ENCODE data around the gene DLL4.

DLL4 gene

DNA sequence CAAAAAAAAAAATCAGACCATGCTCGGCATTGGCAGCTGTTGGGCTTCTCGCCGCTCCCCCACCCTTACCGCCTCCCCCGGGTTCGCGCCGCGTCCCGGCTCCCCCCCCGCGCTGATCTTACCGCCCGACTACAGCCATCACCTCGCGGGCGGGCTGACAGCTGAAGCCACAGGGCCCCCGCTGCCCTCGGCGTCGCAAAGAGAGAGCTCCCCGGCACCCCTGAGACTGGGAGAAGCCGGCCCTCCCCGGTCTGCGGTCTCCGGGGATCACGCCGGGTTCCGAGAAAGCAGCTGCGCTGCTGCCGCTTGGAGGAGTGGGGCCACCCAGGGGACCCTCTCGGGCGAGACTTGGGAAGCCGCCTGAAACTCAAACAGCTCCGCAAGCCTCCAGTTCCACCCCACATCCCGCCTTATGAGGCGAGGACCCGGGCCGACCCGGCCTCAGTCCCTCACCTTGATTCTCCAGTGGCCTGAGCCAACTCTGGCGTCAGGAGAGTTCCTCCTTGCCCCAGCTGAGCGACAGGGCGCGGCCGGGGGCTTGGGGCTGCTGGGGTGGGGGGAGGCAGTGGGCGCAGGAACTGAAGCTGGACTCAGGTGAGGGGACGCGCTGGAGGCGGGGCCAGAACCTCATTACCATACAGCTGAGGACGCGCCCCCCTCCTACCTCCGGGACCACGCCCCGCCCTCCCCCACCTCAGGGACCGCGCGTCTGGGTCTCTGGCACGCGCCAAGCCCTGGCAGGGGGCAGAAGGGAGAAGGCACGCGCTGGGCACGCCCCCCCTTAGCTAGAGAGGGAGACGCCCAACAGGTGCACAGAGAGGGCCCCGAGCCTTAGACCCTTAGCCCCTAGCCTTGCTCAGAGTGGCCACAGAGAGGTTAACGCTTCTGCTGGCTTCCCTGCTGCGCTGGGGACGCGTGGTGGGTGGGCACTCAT, 1.0 kb upstream of the DLL4 start:
- peak; percentile 97 for DNase-seq

DNA sequence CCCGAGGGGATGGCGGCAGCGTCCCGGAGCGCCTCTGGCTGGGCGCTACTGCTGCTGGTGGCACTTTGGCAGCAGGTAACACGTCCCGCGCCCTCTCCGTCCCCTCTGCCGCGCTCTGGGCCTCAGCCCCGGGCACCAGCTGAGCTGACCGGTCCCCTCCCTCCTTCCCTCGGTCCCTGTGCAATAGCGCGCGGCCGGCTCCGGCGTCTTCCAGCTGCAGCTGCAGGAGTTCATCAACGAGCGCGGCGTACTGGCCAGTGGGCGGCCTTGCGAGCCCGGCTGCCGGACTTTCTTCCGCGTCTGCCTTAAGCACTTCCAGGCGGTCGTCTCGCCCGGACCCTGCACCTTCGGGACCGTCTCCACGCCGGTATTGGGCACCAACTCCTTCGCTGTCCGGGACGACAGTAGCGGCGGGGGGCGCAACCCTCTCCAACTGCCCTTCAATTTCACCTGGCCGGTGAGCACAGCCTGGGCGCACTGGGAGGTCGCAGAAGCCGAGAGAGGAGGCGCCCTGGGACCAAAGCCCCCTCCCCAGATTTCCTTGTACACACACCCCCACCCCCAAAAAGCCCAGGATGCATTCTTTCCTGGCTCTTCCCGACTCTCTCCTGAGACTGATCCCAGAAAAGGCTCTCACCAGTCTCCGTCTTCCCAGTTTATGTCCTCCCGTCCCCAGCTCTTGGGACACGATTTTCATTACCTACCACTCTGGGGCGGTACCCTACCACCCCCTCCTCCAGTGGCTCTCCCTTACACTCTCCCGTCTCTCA, 705 bp downstream of the DLL4 start:
- peak; percentile 82 for DNase-seq

DNA sequence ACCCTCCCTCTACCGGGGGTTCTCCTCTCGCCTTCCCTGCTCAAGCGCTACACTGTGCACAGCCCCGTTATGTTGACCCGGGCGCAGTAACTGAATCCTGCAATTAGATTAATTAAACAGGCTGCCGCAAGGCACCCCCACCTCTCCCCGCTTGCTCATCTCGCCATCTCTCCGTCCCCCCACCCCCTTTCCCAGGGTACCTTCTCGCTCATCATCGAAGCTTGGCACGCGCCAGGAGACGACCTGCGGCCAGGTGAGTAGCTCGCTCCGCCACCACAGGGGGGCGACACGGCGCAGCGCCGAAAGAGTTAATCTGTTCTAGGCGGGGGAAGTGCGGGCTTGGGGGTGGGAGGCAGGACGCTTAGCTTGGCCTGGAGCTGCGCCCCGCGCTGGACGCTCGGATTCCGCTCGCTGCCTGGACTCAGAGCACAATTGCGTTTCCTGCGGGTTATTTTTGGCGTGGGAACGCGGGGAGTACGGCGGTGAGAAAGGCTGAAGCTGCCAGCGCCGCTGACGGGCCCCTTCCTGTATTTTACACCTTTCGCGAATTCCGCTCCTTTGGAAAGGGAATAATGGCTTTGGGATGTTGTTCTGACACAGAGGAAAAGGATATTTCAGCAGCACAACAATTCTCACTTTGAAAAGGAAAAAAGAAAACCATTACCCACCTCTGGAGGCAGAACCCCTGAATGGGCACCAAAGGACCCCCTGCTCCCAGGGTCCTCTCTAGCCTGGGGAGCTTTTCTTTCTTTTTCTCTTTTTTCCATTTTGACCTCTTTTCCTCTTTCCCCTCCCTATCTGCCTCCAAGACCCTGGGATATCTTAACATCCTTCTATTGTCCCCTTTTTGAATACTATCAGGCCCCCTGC, 1.5 kb downstream of the DLL4 start:
- peak; percentile 87 for DNase-seq

DNA sequence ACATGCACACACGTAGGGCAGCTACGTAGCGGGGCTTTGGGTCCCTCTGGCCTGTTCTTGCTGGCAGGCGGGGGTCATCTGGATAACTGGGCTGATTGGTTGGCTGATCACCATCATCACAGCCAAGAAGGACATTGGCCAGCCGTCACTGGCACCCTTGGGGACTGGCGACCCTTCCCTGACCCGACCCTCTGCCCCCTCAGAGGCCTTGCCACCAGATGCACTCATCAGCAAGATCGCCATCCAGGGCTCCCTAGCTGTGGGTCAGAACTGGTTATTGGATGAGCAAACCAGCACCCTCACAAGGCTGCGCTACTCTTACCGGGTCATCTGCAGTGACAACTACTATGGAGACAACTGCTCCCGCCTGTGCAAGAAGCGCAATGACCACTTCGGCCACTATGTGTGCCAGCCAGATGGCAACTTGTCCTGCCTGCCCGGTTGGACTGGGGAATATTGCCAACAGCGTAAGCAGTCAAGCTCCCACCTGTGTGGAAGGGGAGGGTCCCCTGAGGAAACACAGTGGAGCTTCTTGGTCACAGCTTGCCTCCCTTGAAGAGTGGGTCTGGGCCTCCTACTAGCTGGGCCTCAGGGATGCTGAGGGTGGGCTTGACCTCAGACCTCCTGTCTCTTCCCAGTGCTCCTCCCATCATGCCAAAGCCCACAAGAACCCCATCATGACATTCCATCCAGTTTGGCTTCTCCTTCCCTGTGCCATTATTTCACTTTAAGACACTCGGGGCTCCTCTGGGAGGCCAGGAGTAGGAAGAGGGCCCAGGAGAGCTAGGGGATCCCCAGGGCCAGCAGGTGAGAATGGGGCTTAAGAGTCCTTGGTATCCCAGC, 2.4 kb downstream of the DLL4 start:
- DNase-seq, result peak; percentile 52

DNA sequence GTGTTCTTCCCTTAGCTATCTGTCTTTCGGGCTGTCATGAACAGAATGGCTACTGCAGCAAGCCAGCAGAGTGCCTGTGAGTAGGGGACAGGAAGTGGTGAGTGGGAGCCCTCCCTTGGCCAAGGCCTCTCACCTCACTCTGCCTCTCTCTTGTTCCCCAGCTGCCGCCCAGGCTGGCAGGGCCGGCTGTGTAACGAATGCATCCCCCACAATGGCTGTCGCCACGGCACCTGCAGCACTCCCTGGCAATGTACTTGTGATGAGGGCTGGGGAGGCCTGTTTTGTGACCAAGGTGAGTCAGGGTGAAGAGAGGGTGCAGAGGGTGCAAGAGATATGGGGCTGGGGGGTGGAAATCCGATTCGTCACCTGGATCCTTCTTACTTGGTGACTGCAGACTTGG, 3.0 kb downstream of the DLL4 start:
- DNase-seq, result peak; percentile 83

DNA sequence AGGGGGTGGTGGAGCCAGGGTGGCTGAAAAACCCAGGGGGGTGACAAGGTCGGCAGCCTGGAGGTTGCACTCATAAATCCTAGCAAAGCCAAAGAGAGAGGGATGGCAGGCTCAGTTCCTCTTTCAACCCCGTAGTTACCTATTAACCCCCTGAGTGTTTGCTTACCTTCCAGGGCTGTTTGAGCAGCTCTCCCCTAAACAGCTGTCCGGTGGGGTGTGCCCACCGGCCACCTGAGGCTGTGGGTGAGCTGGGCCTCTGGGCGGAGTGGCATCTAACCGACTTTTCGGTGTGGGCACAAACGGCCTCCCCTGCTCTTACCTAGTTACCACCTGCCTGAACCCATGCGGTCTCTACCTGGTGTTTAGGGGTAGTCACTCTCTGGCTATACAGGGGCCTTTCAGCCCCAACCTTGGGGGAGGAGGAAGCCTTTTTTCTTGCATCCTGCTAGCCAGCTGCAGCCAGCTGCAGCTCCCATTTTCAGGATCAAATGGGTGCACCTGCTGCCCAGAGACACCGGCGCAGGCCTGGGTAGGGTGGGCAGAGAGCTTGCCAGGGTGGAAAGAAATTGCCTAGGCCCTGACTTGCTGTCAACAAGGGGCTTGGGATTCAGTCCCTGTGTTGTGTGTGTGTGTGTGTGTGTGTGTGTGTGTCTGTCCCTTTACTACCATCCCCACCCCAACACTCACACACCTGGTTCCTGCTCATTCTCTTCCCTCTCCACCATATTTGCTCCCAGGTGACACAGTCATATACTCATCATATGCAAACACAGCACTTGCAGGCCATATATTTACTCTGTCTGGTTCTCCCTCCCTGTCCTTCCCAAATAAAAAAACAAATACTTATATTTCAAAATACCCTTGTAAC, 3.7 kb downstream of the DLL4 start:
- DNase-seq, result peak; percentile 89

DNA sequence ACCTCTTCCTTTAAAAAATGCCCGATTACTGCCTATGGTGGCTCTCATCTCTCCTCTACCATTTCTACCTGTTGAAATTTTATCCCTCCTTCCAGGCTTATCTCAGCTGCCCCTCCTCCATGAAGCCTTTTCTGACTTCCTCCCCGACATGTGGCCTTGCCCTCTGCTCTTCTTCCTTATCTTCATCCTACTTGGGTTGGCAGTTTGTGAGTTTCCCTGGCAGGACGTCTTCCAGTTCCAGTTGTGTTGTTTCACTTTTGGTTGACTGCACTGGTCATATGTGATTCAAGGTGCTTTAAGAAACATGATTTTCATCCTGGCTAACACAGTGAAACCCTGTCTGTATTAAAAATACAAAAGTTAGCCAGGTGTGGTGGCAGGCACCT, 4.4 kb downstream of the DLL4 start:
- no peak for DNase-seq

DNA sequence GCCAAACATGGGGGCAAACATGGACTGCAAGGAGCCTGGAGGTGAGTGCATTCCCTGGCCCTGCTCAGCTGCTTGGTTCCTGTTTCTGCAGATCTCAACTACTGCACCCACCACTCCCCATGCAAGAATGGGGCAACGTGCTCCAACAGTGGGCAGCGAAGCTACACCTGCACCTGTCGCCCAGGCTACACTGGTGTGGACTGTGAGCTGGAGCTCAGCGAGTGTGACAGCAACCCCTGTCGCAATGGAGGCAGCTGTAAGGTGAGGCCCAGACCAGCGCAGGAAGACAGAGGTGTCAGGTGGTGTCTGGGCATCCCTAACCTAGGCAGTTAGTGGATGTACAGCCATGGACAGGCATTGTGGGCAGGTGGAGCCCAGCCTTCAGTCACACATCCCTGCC, 5.3 kb downstream of the DLL4 start:
- no peak for DNase-seq

DNA sequence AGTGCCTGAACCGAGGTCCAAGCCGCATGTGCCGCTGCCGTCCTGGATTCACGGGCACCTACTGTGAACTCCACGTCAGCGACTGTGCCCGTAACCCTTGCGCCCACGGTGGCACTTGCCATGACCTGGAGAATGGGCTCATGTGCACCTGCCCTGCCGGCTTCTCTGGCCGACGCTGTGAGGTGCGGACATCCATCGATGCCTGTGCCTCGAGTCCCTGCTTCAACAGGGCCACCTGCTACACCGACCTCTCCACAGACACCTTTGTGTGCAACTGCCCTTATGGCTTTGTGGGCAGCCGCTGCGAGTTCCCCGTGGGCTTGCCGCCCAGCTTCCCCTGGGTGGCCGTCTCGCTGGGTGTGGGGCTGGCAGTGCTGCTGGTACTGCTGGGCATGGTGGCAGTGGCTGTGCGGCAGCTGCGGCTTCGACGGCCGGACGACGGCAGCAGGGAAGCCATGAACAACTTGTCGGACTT, 7.1 kb downstream of the DLL4 start:
- DNase-seq, result no peak

DNA sequence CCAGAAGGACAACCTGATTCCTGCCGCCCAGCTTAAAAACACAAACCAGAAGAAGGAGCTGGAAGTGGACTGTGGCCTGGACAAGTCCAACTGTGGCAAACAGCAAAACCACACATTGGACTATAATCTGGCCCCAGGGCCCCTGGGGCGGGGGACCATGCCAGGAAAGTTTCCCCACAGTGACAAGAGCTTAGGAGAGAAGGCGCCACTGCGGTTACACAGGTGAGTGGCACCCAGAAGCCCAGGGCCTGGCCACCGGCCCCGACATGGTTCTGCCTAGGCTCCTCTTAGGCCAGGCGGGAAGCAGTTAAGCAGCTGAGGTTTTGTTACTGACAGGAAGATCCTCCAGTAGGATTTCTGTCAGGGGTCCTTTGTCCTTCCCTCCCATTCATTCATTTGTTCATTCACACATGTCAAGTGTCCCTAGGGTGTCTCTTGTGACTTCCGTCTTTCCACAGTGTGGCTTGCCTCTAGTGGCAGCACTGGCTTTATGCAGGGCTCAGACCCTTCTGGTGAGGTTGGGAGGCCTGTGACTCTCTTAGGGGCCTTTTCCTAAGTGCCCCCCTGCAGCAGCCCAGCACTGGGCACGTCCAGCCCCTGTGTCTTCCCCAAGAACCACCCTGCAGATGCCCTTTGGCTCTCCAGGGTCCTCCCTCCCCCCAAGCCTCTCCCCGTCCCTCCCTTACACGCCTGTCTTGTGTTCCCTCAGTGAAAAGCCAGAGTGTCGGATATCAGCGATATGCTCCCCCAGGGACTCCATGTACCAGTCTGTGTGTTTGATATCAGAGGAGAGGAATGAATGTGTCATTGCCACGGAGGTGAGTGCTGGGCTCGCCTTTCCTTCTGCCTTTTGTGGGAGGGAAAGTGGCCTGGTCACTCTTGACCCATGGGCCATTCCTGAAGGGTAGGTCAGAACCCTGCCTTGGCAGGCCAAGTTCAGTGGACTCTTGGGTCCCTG, 7.8 kb downstream of the DLL4 start:
- peak; percentile 47 for DNase-seq

DNA sequence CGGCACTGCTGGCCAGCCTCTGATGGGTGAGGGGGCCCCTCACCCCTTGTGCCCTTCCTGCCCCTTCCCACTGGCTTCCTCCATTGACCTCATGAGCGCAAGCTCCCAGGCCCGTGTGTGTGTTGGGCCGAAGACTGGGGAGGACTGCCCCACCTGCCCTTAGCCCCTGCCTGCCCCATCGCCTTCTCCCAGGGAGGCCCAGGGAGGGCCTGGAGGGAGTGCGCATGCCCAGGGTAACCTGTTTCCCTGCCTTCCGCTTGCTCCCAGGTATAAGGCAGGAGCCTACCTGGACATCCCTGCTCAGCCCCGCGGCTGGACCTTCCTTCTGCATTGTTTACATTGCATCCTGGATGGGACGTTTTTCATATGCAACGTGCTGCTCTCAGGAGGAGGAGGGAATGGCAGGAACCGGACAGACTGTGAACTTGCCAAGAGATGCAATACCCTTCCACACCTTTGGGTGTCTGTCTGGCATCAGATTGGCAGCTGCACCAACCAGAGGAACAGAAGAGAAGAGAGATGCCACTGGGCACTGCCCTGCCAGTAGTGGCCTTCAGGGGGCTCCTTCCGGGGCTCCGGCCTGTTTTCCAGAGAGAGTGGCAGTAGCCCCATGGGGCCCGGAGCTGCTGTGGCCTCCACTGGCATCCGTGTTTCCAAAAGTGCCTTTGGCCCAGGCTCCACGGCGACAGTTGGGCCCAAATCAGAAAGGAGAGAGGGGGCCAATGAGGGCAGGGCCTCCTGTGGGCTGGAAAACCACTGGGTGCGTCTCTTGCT, 8.8 kb downstream of the DLL4 start:
- peak; percentile 44 for DNase-seq

DNA sequence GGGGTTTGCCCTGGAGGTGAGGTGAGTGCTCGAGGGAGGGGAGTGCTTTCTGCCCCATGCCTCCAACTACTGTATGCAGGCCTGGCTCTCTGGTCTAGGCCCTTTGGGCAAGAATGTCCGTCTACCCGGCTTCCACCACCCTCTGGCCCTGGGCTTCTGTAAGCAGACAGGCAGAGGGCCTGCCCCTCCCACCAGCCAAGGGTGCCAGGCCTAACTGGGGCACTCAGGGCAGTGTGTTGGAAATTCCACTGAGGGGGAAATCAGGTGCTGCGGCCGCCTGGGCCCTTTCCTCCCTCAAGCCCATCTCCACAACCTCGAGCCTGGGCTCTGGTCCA, 9.4 kb downstream of the DLL4 start:
- DNase-seq, result no peak

DNA sequence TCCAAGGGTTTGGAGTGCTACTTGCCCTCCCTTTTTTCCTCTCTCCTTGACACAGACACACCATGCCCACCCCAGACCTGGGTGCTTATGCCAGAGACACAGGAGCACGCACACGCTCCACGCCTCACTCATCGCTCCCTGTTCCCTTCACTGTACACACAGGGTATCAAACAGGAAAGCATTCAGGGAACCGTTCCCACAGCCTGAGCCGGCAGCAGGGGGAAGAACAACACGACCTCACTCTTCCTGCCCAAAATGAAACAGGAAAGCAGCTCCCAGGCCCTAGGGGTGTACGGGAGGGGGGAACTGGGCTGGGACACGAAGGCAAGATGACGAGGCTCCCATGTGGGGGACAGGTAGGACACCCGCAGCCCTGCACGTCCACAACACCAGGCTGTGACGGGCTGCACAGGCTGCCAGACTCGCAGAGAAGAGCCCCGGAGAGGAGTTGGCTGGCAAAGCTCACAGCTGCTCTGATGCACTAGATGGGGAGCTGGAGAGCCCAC, 11.2 kb downstream of the DLL4 start:
- DNase-seq, result no peak

DNA sequence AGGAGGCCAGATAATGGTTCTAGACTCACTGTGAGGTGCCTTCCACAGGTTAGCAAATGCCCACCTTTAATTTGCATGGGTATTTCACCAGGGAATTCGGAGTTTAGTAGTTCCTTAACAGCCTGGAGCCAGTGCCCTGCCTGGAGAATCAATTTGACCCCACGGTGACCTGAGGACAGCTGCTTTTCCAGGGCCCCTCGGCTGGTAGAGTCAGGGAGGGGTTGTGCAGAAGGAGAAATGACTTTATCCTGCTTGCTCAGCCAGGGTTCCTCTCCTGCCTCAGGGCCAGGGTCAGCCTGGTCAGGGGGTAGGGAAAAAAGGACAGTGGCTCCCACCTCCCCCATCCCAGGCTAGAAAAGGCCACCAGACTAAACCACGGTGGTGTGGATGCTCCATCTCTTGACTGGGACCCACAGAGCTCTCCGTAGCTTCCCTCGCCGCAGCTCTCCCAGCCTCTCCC, 12.0 kb downstream of the DLL4 start:
- no peak for DNase-seq

DNA sequence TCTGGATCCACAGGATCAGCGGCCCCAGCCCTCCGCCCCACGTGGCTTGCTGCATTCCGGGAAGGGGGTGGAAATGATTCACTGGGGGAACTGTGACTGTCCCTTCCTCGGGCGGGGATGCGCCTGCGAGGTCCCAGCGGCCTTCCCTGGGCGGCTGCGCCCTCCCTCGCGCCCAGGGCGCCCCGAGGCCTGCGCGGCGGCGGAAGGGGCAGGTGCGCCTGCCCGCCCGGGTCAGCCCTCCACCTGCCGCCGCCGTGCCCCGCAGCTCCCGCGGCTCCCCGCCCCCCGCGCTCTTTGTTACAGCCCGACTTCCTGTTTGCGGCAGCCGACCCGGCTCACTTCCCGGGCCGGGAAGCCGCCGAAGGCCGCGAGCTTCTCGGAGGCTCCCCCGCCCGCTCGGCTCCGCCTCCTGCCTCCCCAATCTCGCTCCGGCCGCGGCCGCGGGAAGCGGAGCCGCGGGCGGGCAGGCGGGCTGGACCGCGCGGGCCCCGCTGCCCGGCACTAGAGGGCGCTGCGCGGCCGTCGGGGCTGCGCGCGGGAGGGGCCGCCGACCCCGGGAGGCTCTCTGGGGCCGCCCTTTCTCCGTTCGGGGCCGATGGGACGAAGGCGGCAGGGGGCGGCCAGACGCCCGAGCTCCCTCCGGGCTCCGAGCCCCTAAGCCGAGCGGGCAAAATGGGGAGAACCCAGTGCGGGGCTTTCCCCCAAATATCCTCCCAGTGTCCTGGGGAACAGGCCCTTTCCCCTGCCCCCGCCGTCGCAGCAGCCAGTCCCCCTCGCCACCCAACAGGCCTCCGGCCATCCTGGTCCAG, 12.6 kb downstream of the DLL4 start:
- DNase-seq, result peak; percentile 94

DNA sequence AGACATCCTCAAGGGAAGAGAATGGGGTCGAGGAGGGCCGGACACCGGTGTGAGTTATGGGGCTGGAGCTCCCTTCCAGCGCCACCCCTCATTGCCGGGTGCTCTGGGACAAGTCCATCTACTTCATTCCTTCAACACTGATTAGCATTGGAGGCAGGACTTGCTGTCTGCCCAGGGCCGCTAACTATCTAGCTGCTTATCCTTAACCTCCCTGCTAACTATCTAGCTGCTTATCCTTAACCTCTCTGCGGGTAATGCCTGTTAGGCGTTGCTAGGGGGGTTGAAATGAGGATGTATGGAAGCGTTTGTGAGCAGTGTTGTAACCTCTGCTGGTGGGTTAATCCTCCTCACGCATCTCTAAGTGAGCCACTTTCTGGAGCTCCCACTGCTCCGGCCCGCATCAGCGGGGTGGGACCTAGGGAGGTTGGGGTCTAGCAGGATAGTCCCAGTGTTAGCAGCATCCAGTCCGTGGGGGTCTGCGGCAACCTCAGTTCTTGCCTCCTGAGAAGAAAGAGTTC, 13.3 kb downstream of the DLL4 start:
- peak; percentile 61 for DNase-seq

DNA sequence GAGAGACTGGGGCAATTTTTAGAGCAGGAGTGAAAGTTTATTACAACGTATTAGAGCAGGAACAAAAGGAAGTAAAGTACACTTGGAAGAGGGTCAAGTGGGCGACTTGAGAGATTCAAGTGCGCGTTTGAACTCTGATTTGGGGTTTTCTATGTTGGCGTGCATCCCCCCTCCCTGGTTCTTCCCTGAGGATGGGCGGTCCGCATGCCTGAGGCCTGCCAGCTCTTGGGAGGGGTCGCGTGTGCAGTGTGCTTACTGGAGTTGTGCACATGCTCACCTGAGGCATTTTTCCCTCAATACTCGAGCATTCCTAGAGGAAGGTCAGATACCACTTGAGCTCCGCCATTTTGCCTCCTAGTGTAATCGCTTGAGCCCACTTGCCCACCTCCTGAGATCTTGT, 13.7 kb downstream of the DLL4 start:
- DNase-seq, result no peak

Data from NCI-H69 (cell line).